SU-DHL-6 (cell line): ENCODE results near the gene RAVER1.

ENCODE experiments used
- EZH2phosphoT487 ChIP-seq: fragments of 200-600 bp; sonication (generic), shearing (Covaris generic); conservative IDR thresholded peaks from 2 replicates; pipeline ENCODE4 v1.6.1; 2018; ENCODE audit warnings: mild to moderate bottlenecking, antibody characterized with exemption, low read length, moderate library complexity, mixed read lengths
- TF ChIP-seq, protein P1 (sequence below): fragments of 200-600 bp; sonication (generic); IDR thresholded peaks from one replicate; pipeline ENCODE4 v1.5.1; 2017; ENCODE audit warnings: antibody characterized with exemption, mild to moderate bottlenecking, low read length, moderate library complexity; ENCODE audit not compliant: insufficient read depth, poor library complexity, severe bottlenecking

DNA sequence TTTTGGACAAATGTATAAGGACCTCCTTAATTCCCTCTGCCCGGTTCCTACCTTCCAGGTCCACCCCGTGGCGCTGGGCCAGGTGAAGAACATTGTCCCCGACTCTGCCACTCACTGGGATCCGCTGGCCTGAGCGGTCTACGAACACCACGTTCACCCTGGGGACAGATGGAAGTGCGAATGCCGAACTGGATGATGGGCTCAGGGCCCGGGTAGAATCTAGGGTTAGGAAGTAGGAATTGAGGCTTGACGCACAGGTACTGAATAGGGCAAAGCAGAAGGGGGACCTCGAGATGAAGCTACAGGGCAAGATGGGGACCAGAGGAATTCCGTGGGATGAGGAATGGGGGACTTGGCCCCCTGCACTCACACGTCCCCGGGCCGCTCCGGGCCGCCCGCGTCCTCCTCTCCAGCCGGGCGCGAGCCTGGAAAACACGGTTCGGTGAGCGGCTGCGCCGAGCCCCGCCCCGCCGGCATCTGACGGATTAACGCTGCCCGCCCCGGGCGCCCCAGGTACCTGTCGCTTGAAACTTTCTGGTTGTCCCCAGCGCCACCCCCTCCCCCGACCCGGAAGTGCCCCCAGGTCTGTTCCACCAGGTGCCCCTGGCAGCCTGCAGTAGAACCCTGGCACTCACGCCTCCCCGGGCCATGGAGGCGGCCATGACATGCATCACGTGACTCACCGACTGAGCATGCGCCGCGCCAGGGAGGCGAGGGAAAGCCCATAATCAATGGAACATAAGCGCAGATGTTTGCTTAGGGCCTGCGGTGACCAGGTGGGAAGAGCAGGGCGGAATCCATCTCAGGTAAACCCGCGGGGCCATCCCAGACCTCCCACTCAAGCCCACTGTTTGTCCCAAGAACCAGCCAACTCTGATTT, 17.8 kb downstream of the RAVER1 start, which contains the start of gene FDX2:
- TF ChIP-seq, protein P1, sequence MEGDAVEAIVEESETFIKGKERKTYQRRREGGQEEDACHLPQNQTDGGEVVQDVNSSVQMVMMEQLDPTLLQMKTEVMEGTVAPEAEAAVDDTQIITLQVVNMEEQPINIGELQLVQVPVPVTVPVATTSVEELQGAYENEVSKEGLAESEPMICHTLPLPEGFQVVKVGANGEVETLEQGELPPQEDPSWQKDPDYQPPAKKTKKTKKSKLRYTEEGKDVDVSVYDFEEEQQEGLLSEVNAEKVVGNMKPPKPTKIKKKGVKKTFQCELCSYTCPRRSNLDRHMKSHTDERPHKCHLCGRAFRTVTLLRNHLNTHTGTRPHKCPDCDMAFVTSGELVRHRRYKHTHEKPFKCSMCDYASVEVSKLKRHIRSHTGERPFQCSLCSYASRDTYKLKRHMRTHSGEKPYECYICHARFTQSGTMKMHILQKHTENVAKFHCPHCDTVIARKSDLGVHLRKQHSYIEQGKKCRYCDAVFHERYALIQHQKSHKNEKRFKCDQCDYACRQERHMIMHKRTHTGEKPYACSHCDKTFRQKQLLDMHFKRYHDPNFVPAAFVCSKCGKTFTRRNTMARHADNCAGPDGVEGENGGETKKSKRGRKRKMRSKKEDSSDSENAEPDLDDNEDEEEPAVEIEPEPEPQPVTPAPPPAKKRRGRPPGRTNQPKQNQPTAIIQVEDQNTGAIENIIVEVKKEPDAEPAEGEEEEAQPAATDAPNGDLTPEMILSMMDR: no peak
- no peak for TF ChIP-seq EZH2phosphoT487
